Thymus (tissue), 11 donors: ENCODE measurements around the gene GSK3B. TPM values are rescaled to one million over a fixed set of nuclear protein-coding genes. Genes with fewer than 3 reads are reported as not detected.

Experiments
- DNase-seq, 9 donors: peaks; one replicate each; pipeline ENCODE4 v3.0.0-alpha.2; 2013; ENCODE audit warnings: low spot score in 9 of 9, low read depth in 6 of 9, missing footprints in 1 of 9
- H3K27ac ChIP-seq, 2 donors: one replicate each; pipeline ENCODE4 v1.5.1; 2013; ENCODE audit warnings: control low read depth in 1 of 2, low read depth in 1 of 2, low read length in 1 of 2, mild to moderate bottlenecking in 1 of 2, moderate library complexity in 1 of 2
- H3K27me3 ChIP-seq, 2 donors: one replicate each; pipeline ENCODE4 v1.5.1; 2013; ENCODE audit warnings: low read length in 1 of 2; ENCODE audit not compliant: control insufficient read depth in 2 of 2, insufficient read depth in 1 of 2
- H3K36me3 ChIP-seq, 2 donors: one replicate each; pipeline ENCODE4 v1.5.1; 2013; ENCODE audit warnings: low read length in 1 of 2, mild to moderate bottlenecking in 1 of 2, moderate library complexity in 1 of 2; ENCODE audit not compliant: control insufficient read depth in 2 of 2, insufficient read depth in 2 of 2
- H3K4me1 ChIP-seq, 2 donors: one replicate each; pipeline ENCODE4 v1.5.1; 2013; ENCODE audit warnings: low read length in 2 of 2; ENCODE audit not compliant: control insufficient read depth in 2 of 2, insufficient read depth in 2 of 2
- H3K4me3 ChIP-seq, 2 donors: one replicate each; pipeline ENCODE4 v1.5.1; 2013; ENCODE audit warnings: low read length in 2 of 2, control low read depth in 1 of 2, mild to moderate bottlenecking in 1 of 2
- H3K9me3 ChIP-seq, 2 donors: one replicate each; pipeline ENCODE4 v1.5.1; 2013; ENCODE audit warnings: low read length in 1 of 2, mild to moderate bottlenecking in 1 of 2; ENCODE audit not compliant: control insufficient read depth in 2 of 2, insufficient read depth in 1 of 2
- WGBS: extraction: QIAGEN DNeasy Blood & Tissue Kit; methylation state at CpG from one replicate; pipeline ENCODE4 v1.1.7; 2013; 5-methylcytosine and 5-hydroxymethylcytosine counted together
- polyA plus RNA-seq: library from polyadenylated mRNA; stranded (reverse); fragments of 200-250 nt; gene quantifications from one replicate; pipeline ENCODE4 v1.2.3, GENCODE V29; 2013
- total RNA-seq: library from RNA; stranded (reverse); fragments of 120-200 nt; gene quantifications from one replicate; pipeline ENCODE4 v1.2.4, GENCODE V29; 2013
- donor health status: healthy.

The GSK3B gene
- total and polyA plus RNA-seq, 2 donors: 10.9 to 34.0 TPM

GRCh38 chr3:119883461-119884160 lies 210.6 kb downstream of the GSK3B start:
- DNase-seq: no peak
- WGBS: 97% methylated on average over 1 of the region's 1 CpG
- Histone ChIP-seq H3K36me3 (peaks cover 0 to 16% of the 10 kb centered on the region in 2 donors), H3K9me3 (peaks cover under 1% of the 10 kb centered on the region in 2 donors), H3K4me3 (no peak overlapping the region), H3K27me3 (no peaks in the 10 kb centered on the region), H3K4me1 (no peaks in the 10 kb centered on the region), H3K27ac (no peak overlapping the region)

GRCh38 chr3:119880966-119881365 lies 213.3 kb downstream of the GSK3B start:
- no peak overlapping the region for H3K4me3 ChIP-seq
- no peaks in the 10 kb centered on the region for H3K27me3 ChIP-seq
- DNase-seq: no peak
- H3K9me3 ChIP-seq: no peaks in the 10 kb centered on the region
- no peak overlapping the region for H3K27ac ChIP-seq
- 100% methylated on average over 1 of the region's 1 CpG for WGBS
- H3K4me1 ChIP-seq: no peaks in the 10 kb centered on the region
- peaks cover 0 to 16% of the 10 kb centered on the region in 2 donors for H3K36me3 ChIP-seq

GRCh38 chr3:119873646-119874045 lies 220.6 kb downstream of the GSK3B start:
- no peaks in the 10 kb centered on the region for H3K4me1 ChIP-seq
- H3K27me3 ChIP-seq: no peaks in the 10 kb centered on the region
- 96% methylated on average over 2 of the region's 2 CpGs for WGBS
- no peak for DNase-seq
- no peak overlapping the region for H3K27ac ChIP-seq
- peaks cover 0 to 3% of the 10 kb centered on the region in 2 donors for H3K36me3 ChIP-seq
- H3K4me3 ChIP-seq: no peak overlapping the region
- H3K9me3 ChIP-seq: no peaks in the 10 kb centered on the region

GRCh38 chr3:119872773-119873172 lies 221.5 kb downstream of the GSK3B start:
- DNase-seq: no peak
- no peaks in the 10 kb centered on the region for H3K9me3 ChIP-seq
- H3K4me1 ChIP-seq: no peaks in the 10 kb centered on the region
- peaks cover 0 to 3% of the 10 kb centered on the region in 2 donors for H3K36me3 ChIP-seq
- 98% methylated on average over 2 of the region's 2 CpGs for WGBS
- H3K4me3 ChIP-seq: no peak overlapping the region
- H3K27ac ChIP-seq: no peak overlapping the region
- H3K27me3 ChIP-seq: no peaks in the 10 kb centered on the region

GRCh38 chr3:119871571-119871970 lies 222.7 kb downstream of the GSK3B start:
- Histone ChIP-seq H3K27ac (no peak overlapping the region), H3K4me3 (no peak overlapping the region), H3K9me3 (no peaks in the 10 kb centered on the region), H3K36me3 (peaks cover 0 to 3% of the 10 kb centered on the region in 2 donors), H3K4me1 (no peaks in the 10 kb centered on the region), H3K27me3 (no peaks in the 10 kb centered on the region)
- no peak for DNase-seq
- 97% methylated on average over 1 of the region's 1 CpG for whole genome bisulfite sequencing

- Histone ChIP-seq H3K27me3 (no peaks in the 10 kb centered on the region), H3K4me3 (no peak overlapping the region), H3K27ac (no peak overlapping the region), H3K36me3 (peaks cover 0 to 3% of the 10 kb centered on the region in 2 donors), H3K4me1 (no peaks in the 10 kb centered on the region), H3K9me3 (no peaks in the 10 kb centered on the region)
- DNase-seq: no peak
Measured at GRCh38 chr3:119870512-119870911, 223.7 kb downstream of the GSK3B start.

GRCh38 chr3:119864476-119864875 lies 229.8 kb downstream of the GSK3B start:
- no peaks in the 10 kb centered on the region for H3K27me3 ChIP-seq
- 96% methylated on average over 7 of the region's 7 CpGs for WGBS
- no peak overlapping the region for H3K4me3 ChIP-seq
- H3K36me3 ChIP-seq: peaks cover 4 to 20% of the 10 kb centered on the region in 2 donors
- no peak for DNase-seq
- H3K27ac ChIP-seq: no peak overlapping the region
- no peaks in the 10 kb centered on the region for H3K4me1 ChIP-seq
- no peaks in the 10 kb centered on the region for H3K9me3 ChIP-seq

- Histone ChIP-seq H3K27ac (no peak overlapping the region), H3K4me3 (no peak overlapping the region), H3K4me1 (no peaks in the 10 kb centered on the region), H3K9me3 (peaks cover 0 to 2% of the 10 kb centered on the region in 2 donors), H3K27me3 (no peaks in the 10 kb centered on the region), H3K36me3 (peaks cover 12 to 29% of the 10 kb centered on the region in 2 donors)
- 97% methylated on average over 2 of the region's 2 CpGs for WGBS
- DNase-seq: no peak
Measured at GRCh38 chr3:119862616-119863015, 231.6 kb downstream of the GSK3B start.

GRCh38 chr3:119861681-119862080 lies 232.6 kb downstream of the GSK3B start:
- WGBS: 100% methylated on average over 2 of the region's 2 CpGs
- Histone ChIP-seq H3K4me1 (no peaks in the 10 kb centered on the region), H3K27me3 (no peaks in the 10 kb centered on the region), H3K9me3 (peaks cover 0 to 2% of the 10 kb centered on the region in 2 donors), H3K36me3 (peaks cover 12 to 36% of the 10 kb centered on the region in 2 donors), H3K27ac (no peak overlapping the region), H3K4me3 (no peak overlapping the region)
- DNase-seq: no peak
